PC-9 (cell line): Measurements from ENCODE around the gene PAN3. TPM values are rescaled to one million over a fixed set of nuclear protein-coding genes. Genes with fewer than 3 reads are reported as not detected.

Experiments used
- BruUV-seq: library from RNA; stranded (reverse); fragments of 400-500 nt; replicated peaks from 2 replicates; lab custom pipeline; 2021; lab: Mats Ljungman, UMichigan
- CTCF ChIA-PET: fragments of 300-600 bp; sonication (Branson Sonifier 250); formaldehyde crosslinking; loops from one replicate; lab custom pipeline; 2022; ENCODE audit warnings: antibody characterized with exemption; lab: Charles Lee
- POLR2A ChIA-PET: fragments of 300-600 bp; sonication (Branson Sonifier 250); formaldehyde crosslinking; loops from one replicate; lab custom pipeline; 2022; ENCODE audit warnings: antibody characterized with exemption; ENCODE audit not compliant: unreplicated experiment; lab: Charles Lee
- DNase-seq, 2 experiments: peaks; one replicate each; pipeline versions ENCODE4 v3.0.0 to v3.0.0-alpha.2; 2015 to 2022; ENCODE audit warnings: mixed read lengths in 1 of 2
- H2AFZ ChIP-seq: fragments of 200-600 bp; sonication (generic); 2 replicates; pipeline ENCODE4 v1.8.1; 2017; ENCODE audit warnings: antibody characterized with exemption
- H3F3A ChIP-seq: fragments of 200-600 bp; sonication (generic); 2 replicates; pipeline ENCODE4 v1.8.1; 2017; ENCODE audit warnings: antibody characterized with exemption, mild to moderate bottlenecking, low read depth; ENCODE audit not compliant: insufficient read depth
- H3K27ac ChIP-seq: fragments of 200-600 bp; sonication (generic); 2 replicates; pipeline ENCODE4 v1.6.1; 2016; ENCODE audit warnings: mixed run types
- H3K27me3 ChIP-seq: fragments of 200-600 bp; sonication (generic); 2 replicates; pipeline ENCODE4 v1.6.1; 2016; ENCODE audit warnings: low read depth, mixed run types; ENCODE audit not compliant: insufficient read depth
- H3K36me3 ChIP-seq: fragments of 200-600 bp; sonication (generic); 2 replicates; pipeline ENCODE4 v1.6.1; 2016; ENCODE audit warnings: low read depth, mixed run types
- H3K4me1 ChIP-seq: fragments of 200-600 bp; sonication (generic); replicated peaks from 2 replicates; pipeline ENCODE4 v1.6.1; 2016; ENCODE audit warnings: mixed run types; ENCODE audit not compliant: insufficient read depth
- H3K4me2 ChIP-seq: fragments of 200-600 bp; sonication (generic); 2 replicates; pipeline ENCODE4 v1.6.1; 2017; ENCODE audit warnings: mixed run types
- H3K4me3 ChIP-seq: fragments of 200-600 bp; sonication (generic); 2 replicates; pipeline ENCODE4 v1.6.1; 2016; ENCODE audit warnings: mixed run types
- H3K79me2 ChIP-seq: fragments of 200-600 bp; sonication (generic); 2 replicates; pipeline ENCODE4 v1.6.1; 2017; ENCODE audit warnings: low read depth, mixed run types
- H3K9me2 ChIP-seq: fragments of 200-600 bp; sonication (generic); 2 replicates; pipeline ENCODE4 v1.8.1; 2017; ENCODE audit warnings: mild to moderate bottlenecking; ENCODE audit not compliant: insufficient read depth
- H3K9me3 ChIP-seq: fragments of 200-600 bp; sonication (generic); 2 replicates; pipeline ENCODE4 v1.8.1; 2016; ENCODE audit warnings: low read depth; ENCODE audit not compliant: insufficient read depth
- H4K20me1 ChIP-seq: fragments of 200-600 bp; sonication (generic); 2 replicates; pipeline ENCODE4 v1.8.1; 2017; ENCODE audit not compliant: insufficient read depth
- CTCF ChIP-seq: fragments of 200-600 bp; sonication (generic); conservative IDR thresholded peaks from 2 replicates; pipeline ENCODE4 v1.6.1; 2017; ENCODE audit warnings: mixed run types, antibody characterized with exemption, mild to moderate bottlenecking, moderate library complexity
- EZH2 ChIP-seq: fragments of 200-600 bp; sonication (generic); IDR thresholded peaks from 2 replicates; pipeline ENCODE4 v1.8.0; 2017; ENCODE audit warnings: antibody characterized with exemption, low read depth
- intact Hi-C: fragments of 100-400 bp; cut with micrococcal nuclease; formaldehyde crosslinking; loops from one replicate; pipeline ENCODE4 v1.10.0; 2022; ENCODE audit not compliant: unreplicated experiment
- total RNA-seq: library from RNA; stranded (reverse); gene quantifications from 2 replicates; pipeline ENCODE4 v1.2.3, GENCODE V29; 2021

Gene PAN3
- total RNA-seq, 1 experiment from 2014 or later, result 34.6 TPM

- H3K27ac ChIP-seq, result no peak overlapping the region
- H3K4me2 ChIP-seq, result no peak overlapping the region
- BruUV-seq, result no TSS peak
- POLR2A ChIA-PET, result no interaction called here
- no peaks in the 10 kb centered on the region for H4K20me1 ChIP-seq
- H3K27me3 ChIP-seq, result peaks cover 19% of the 10 kb centered on the region; the same call in 1 of the 2 replicates
- H2AFZ ChIP-seq, result no peak overlapping the region
- H3F3A ChIP-seq, result no peaks in the 10 kb centered on the region
- H3K4me3 ChIP-seq, result no peak overlapping the region
- no peak for DNase-seq
- no peaks in the 10 kb centered on the region for H3K4me1 ChIP-seq
- TF ChIP-seq EZH2, result no peak
- TF ChIP-seq CTCF, result no peak
- H3K9me2 ChIP-seq, result no peaks in the 10 kb centered on the region
- CTCF ChIA-PET, result interaction anchor here (0.6 kb wide), 1 partner anchor 550 kb away, joined by 7 read pairs; no protein-coding TSS in a partner anchor
- H3K9me3 ChIP-seq, result no peaks in the 10 kb centered on the region
- intact Hi-C loops, result no loop called here
- no peaks in the 10 kb centered on the region for H3K36me3 ChIP-seq
- H3K79me2 ChIP-seq, result no peaks in the 10 kb centered on the region
Observed at GRCh38 chr13:28320209-28320608, 181.9 kb downstream of the PAN3 start.

- no peak overlapping the region for H2AFZ ChIP-seq
- H4K20me1 ChIP-seq, result no peaks in the 10 kb centered on the region
- no peaks in the 10 kb centered on the region for H3K4me1 ChIP-seq
- H3K36me3 ChIP-seq, result no peaks in the 10 kb centered on the region
- H3K9me2 ChIP-seq, result no peaks in the 10 kb centered on the region
- TF ChIP-seq CTCF, result no peak
- no peak for TF ChIP-seq EZH2
- no peaks in the 10 kb centered on the region for H3K79me2 ChIP-seq
- H3K4me2 ChIP-seq, result no peak overlapping the region
- no peak for DNase-seq
- H3K4me3 ChIP-seq, result no peak overlapping the region
- H3K27me3 ChIP-seq, result peaks cover 19% of the 10 kb centered on the region; the same call in 1 of the 2 replicates
- no TSS peak for BruUV-seq
- H3K27ac ChIP-seq, result no peak overlapping the region
- POLR2A ChIA-PET, result no interaction called here
- H3K9me3 ChIP-seq, result no peaks in the 10 kb centered on the region
- intact Hi-C loops, result no loop called here
- H3F3A ChIP-seq, result no peaks in the 10 kb centered on the region
- CTCF ChIA-PET, result interaction anchor here (0.6 kb wide), 1 partner anchor 551 kb away, joined by 7 read pairs; no protein-coding TSS in a partner anchor
Observed at GRCh38 chr13:28320884-28321574, 182.7 kb downstream of the PAN3 start.

- CTCF ChIA-PET, result no interaction called here
- no peaks in the 10 kb centered on the region for H3K9me2 ChIP-seq
- no peaks in the 10 kb centered on the region for H3K9me3 ChIP-seq
- H3K36me3 ChIP-seq, result no peaks in the 10 kb centered on the region
- TF ChIP-seq CTCF, result no peak
- TF ChIP-seq EZH2, result no peak
- peaks cover 20% of the 10 kb centered on the region; the same call in 1 of the 2 replicates for H3K27me3 ChIP-seq
- no peaks in the 10 kb centered on the region for H3K4me1 ChIP-seq
- no TSS peak for BruUV-seq
- no peak overlapping the region for H3K4me2 ChIP-seq
- no peak for DNase-seq
- no peaks in the 10 kb centered on the region for H3F3A ChIP-seq
- intact Hi-C loops, result no loop called here
- H3K79me2 ChIP-seq, result no peaks in the 10 kb centered on the region
- H2AFZ ChIP-seq, result no peak overlapping the region
- POLR2A ChIA-PET, result no interaction called here
- H4K20me1 ChIP-seq, result no peaks in the 10 kb centered on the region
- no peak overlapping the region for H3K4me3 ChIP-seq
- H3K27ac ChIP-seq, result no peak overlapping the region
Observed at GRCh38 chr13:28321756-28322155, 183.4 kb downstream of the PAN3 start.
